Left lobe of liver (tissue), 2 donors: ENCODE data around the gene KIR2DL3. TPM values are rescaled to one million over a fixed set of nuclear protein-coding genes. Genes with fewer than 3 reads are reported as not detected.
"Not testable (repeated sequence)": the region's sequence is repeated elsewhere in the genome, so short reads cannot be mapped to it uniquely, and the experiment has no call there.

Experiments used
- ATAC-seq: fragments of 200-7000 bp; cut with Tn5 transposase; one replicate; pipeline ENCODE4 v1.9.1; 2020; ENCODE audit warnings: mild to moderate bottlenecking, moderate library complexity
- DNase-seq: peaks from one replicate; pipeline ENCODE4 v3.0.0-alpha.2; 2020; ENCODE audit warnings: low spot score
- total RNA-seq: library from RNA; stranded (reverse); gene quantifications from one replicate; pipeline ENCODE4 v1.2.1, GENCODE V29; 2021
- donor health status: DM: no; HTN: no; CAD: no; lungs with moderate emphysema.
- donor health status: DM: no; HTN: yes; CAD: no.

KIR2DL3 gene
- total RNA-seq, result not detected

- not testable (repeated sequence) for ATAC-seq, DNase-seq
These were observed at the start of gene KIR2DL3 for GRCh38 chr19:54738306-54738705. TSS of gene KIR2DL3 (plus strand) at chr19:54738513. CDS start at chr19:54738546, 33 bp downstream.

DNA sequence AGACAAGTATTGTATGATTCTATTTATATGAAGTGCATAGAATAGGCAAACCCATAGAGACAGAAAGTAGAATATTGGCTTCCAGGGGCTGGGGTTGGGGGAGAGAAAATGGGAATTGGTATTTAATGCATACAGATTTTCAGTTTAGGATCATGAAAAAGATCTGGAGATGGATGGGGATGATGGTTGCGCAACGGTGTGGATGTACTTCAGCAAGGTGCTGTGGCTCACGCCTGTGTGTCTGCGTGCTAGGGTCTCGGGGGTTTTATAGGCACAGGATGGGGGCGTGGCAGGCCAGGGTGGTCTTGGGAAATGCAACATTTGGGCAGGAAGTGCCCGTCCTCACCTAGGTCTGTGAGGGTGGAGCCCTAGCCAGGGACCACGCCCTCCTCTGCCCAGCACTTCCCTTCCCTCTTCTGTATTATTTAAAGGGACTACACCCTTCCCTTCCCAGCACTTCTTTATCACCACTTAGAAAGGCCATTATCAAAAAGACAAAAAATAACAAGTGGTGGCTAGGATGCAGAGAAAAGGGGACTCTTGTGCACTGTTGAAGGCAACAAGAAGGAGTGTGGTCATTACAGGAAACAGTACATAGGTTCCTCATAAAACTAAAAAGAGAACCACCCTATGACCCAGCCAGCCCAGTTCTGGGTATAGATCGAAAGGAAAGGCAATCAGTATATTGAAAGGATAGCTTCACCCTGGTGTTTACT lies 46.6 kb upstream of the KIR2DL3 start:
- ATAC-seq (no peak), DNase-seq (no peak)

DNA sequence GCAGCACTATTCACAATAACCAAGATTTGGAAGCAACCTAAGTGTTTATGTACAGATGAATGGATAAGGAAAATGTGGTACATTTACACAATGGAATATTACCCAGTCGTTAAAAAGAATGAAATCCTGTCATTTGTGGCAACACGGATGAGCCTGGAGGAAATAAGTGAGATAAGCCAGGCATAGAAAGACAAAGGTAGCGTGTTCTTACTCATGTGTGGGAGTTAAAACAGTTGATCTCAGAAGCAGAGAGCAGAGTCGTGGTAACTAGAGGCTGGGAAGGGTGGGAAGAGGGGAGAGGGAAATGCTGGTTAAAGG lies 46.1 kb upstream of the KIR2DL3 start:
- no peak for DNase-seq
- ATAC-seq, result no peak

DNA sequence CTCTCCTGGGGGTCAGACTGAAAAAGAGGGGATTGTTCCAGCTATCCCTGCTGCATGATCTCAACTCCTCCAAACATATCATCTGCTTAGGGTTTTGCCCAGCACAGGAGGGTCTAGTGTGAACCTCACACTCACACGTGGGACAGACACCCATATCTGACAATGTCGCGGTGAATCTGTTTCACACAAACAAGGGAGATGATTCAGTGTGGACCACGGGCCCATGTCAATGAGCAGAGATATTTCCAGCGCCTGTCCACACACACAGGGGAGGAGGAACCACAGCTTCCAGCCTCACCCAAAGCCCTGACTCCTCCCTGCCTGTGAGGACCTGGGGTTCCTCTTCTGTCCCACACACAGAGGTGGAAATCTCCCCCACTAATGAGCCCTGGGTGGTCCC lies 43.7 kb upstream of the KIR2DL3 start:
- ATAC-seq (no peak), DNase-seq (no peak)

GRCh38 chr19:54696117-54696548 lies 42.2 kb upstream of the KIR2DL3 start:
- no peak for DNase-seq

GRCh38 chr19:54696766-54697165 lies 41.5 kb upstream of the KIR2DL3 start:
- no peak for DNase-seq
- no peak for ATAC-seq

More at GRCh38 chr19:54696117-54696548, 42.2 kb upstream of the KIR2DL3 start:
- no peak for ATAC-seq

DNA sequence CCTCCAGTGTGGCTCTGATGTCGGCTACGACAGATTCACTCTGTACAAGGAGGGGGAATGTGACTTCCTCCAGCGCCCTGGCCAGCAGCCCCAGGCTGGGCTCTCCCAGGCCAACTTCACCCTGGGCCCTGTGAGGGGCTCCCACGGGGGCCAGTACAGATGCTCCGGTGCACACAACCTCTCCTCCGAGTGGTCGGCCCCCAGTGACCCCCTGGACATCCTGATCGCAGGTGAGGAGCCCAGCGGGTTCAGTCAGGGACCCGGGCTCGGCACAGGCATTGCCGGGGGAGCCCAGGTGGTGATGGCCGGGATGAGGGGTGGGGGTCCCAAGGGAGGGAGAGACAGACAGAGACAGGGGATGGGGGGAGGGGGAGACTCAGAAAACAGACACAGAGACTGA lies 40.6 kb upstream of the KIR2DL3 start:
- not testable (repeated sequence) for DNase-seq, ATAC-seq

GRCh38 chr19:54704928-54705327 lies 33.4 kb upstream of the KIR2DL3 start:
- DNase-seq (no peak), ATAC-seq (no peak)

DNA sequence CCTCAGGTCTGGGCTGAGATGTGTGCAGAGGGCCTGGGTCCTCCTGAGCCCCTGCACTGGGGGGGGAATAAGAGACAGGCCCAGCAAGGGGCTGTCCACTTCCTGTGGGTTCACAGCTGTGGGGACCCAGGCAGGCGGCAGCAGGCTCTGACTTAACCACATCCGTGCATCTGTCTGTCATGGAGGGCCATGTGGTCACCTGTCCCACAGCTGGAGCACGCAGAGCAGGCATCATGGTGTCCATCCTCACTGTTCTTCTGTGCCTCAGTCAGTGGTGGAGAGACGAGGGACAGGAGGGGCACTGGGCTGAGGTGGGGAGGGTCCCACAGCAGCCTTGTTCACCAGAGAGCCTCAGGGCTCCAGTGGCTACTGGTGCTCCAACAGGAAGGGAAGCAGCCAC lies 30.4 kb upstream of the KIR2DL3 start:
- ATAC-seq (no peak), DNase-seq (no peak)

DNA sequence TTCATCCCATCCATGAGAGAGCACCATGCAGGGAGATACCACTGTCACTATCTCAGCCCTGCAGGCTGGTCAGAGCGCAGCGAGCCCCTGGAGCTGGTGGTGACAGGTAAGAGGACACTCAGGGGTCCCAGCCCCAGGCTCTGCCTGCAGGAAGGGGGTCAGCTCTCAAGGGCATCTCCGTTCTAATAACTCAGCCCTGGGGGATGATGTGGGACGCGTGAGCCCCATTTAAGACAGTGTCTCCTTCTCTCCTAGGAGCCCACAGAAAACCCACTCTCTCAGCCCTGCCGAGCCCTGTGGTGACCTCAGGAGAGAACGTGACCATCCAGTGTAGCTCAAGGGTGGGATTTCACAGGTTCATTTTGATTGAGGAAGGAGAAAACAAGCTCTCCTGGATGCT lies 29.5 kb upstream of the KIR2DL3 start:
- ATAC-seq (no peak), DNase-seq (no peak)

GRCh38 chr19:54709212-54709948 lies 28.9 kb upstream of the KIR2DL3 start:
- DNase-seq, result no peak
- ATAC-seq, result no peak

- ATAC-seq, DNase-seq: not testable (repeated sequence)
These were observed 28.4 kb upstream of the KIR2DL3 start for GRCh38 chr19:54709956-54710355.

- DNase-seq (no peak), ATAC-seq (no peak)
These were observed 14.2 kb upstream of the KIR2DL3 start, which contains the start of gene KIR3DL3 for GRCh38 chr19:54724142-54724541. TSS of gene KIR3DL3 (plus strand) at chr19:54724442. CDS start at chr19:54724497, 55 bp downstream.

GRCh38 chr19:54724644-54725043 lies 13.7 kb upstream of the KIR2DL3 start:
- ATAC-seq, result no peak
- no peak for DNase-seq

DNA sequence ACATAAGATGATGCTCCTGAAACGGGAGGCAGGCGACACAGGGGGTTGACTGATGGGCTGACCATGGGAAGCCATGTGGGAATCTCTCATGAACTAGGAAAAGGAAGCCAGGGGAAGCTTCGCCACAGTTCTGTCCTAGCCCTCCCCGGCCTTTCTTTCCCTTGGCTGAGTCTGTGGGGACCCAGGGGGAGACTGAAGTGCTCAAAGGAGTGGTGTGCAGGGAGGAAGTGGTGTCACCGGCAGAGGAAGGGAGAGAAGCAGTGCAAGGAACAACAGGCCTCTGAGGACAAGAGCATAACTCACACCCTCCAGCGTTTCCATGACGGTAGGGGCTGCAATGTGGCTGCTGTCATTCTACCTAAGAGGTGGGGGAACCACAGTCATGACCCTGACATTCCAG lies 13.0 kb upstream of the KIR2DL3 start:
- DNase-seq (no peak), ATAC-seq (no peak)

- ATAC-seq (no peak), DNase-seq (no peak)
These were observed 10.8 kb upstream of the KIR2DL3 start for GRCh38 chr19:54727562-54727961.

- ATAC-seq (no peak), DNase-seq (no peak)
These were observed 10.1 kb upstream of the KIR2DL3 start for GRCh38 chr19:54728167-54728566.

- DNase-seq, result no peak
These were observed 8.7 kb upstream of the KIR2DL3 start for GRCh38 chr19:54729416-54730188.

GRCh38 chr19:54731191-54731590 lies 7.1 kb upstream of the KIR2DL3 start:
- ATAC-seq (no peak), DNase-seq (no peak)

More at GRCh38 chr19:54729416-54730188, 8.7 kb upstream of the KIR2DL3 start:
- no peak for ATAC-seq

DNA sequence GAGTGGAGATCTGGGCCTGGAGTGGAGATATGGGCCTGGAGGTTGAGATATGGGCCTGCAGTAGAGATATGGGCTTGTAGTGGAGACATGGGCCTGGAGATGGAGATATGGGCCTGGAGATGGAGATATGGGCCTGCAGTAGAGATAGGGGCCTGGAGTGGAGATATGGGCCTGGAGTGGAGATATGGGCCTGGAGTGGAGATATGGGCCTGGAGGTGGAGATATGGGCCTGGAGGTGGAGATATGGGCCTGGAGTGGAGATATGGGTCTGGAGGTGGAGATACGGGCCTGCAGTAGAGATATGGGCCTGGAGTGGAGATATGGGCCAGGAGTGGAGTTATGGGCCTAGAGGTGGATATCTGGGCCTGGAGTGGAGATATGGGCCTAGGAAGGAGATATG lies 402 bp downstream of the KIR2DL3 start:
- ATAC-seq, result no peak
- DNase-seq, result no peak
